SK-N-MC (cell line): ENCODE results near the gene ATRNL1.

Experiments
- DNase-seq: peaks from one replicate; pipeline ENCODE4 v3.0.0-alpha.2; 2011; ENCODE audit warnings: low read depth, low spot score
- H3K27ac ChIP-seq: fragments of 200-600 bp; sonication (generic); 2 replicates; pipeline ENCODE4 v1.5.1; 2016; ENCODE audit warnings: mixed run types
- H3K36me3 ChIP-seq: fragments of 200-600 bp; sonication (generic); 2 replicates; pipeline ENCODE4 v1.6.1; 2017; ENCODE audit warnings: antibody characterized with exemption, low read length, mixed read lengths; ENCODE audit not compliant: insufficient read depth
- H3K4me3 ChIP-seq: fragments of 200-600 bp; sonication (generic); 2 replicates; pipeline ENCODE4 v1.5.1; 2016
- H3K9ac ChIP-seq: fragments of 200-600 bp; sonication (generic); 2 replicates; pipeline ENCODE4 v1.8.0; 2017; ENCODE audit warnings: mixed run types, mixed read lengths; ENCODE audit not compliant: insufficient read length
- H3K9me3 ChIP-seq: fragments of 200-600 bp; sonication (generic); 2 replicates; pipeline ENCODE4 v1.6.1; 2017; ENCODE audit warnings: low read depth, mild to moderate bottlenecking, antibody characterized with exemption, low read length, moderate library complexity, mixed read lengths
- EZH2 ChIP-seq: fragments of 200-600 bp; sonication (generic); IDR thresholded peaks from one replicate; pipeline ENCODE4 v1.6.1; 2017; ENCODE audit warnings: antibody characterized with exemption
- FOXP2 ChIP-seq: optimal IDR thresholded peaks from 2 replicates; pipeline ENCODE3; 2011; ENCODE audit warnings: mild to moderate bottlenecking, moderate library complexity; ENCODE audit not compliant: insufficient read depth; ENCODE audit errors: extremely low read length, control extremely low read depth
- POLR2AphosphoS5 ChIP-seq: IDR thresholded peaks from 2 replicates; pipeline ENCODE4 v1.6.1; 2012; ENCODE audit warnings: mild to moderate bottlenecking, low read depth, low read length, borderline replicate concordance

The ATRNL1 gene

DNA sequence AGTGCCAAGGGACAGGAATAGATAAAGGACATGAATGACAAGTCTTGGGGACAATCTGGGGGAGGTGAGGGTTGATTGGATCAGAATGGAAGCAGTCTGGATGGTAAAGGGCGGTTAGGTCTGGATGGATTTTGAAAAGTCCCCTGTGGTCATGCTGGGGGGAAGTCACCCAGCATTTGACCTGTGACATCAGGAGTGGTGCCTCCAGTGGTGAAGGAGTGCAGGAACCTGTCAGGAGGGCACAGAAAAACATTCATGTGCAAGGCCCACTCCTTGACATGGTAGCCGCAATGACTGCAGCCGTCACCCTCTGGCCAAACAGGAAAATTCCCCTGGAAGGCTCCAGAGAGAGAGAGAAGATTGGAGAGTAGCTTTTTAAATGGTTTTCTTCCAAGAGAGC lies 875.1 kb downstream of the ATRNL1 start:
- H3K27ac ChIP-seq = no peak overlapping the region

GRCh38 chr10:115969591-115969990 lies 876.4 kb downstream of the ATRNL1 start:
- Histone ChIP-seq H3K36me3 (no peaks in the 10 kb centered on the region), H3K9me3 (no peaks in the 10 kb centered on the region), H3K27ac (no peak overlapping the region), H3K9ac (no peak overlapping the region), H3K4me3 (no peak overlapping the region)
- no peak for TF ChIP-seq FOXP2
- TF ChIP-seq POLR2AphosphoS5 = no peak
- no peak for TF ChIP-seq EZH2
- DNase-seq = no peak

More for the DNA sequence above, 875.1 kb downstream of the ATRNL1 start:
- Histone ChIP-seq H3K36me3 (no peaks in the 10 kb centered on the region), H3K9me3 (no peaks in the 10 kb centered on the region), H3K9ac (no peak overlapping the region), H3K4me3 (no peak overlapping the region)
- no peak for DNase-seq
- TF ChIP-seq EZH2 = no peak
- no peak for TF ChIP-seq POLR2AphosphoS5
- no peak for TF ChIP-seq FOXP2

- no peak for DNase-seq
- no peak for TF ChIP-seq FOXP2
- no peak for TF ChIP-seq POLR2AphosphoS5
- no peak for TF ChIP-seq EZH2
- Histone ChIP-seq H3K4me3 (no peak overlapping the region), H3K9me3 (no peaks in the 10 kb centered on the region), H3K27ac (no peak overlapping the region), H3K36me3 (no peaks in the 10 kb centered on the region), H3K9ac (no peak overlapping the region)
Measured at GRCh38 chr10:115971921-115972320, 878.8 kb downstream of the ATRNL1 start.

- Histone ChIP-seq H3K9me3 (no peaks in the 10 kb centered on the region), H3K27ac (no peak overlapping the region), H3K9ac (no peak overlapping the region), H3K36me3 (no peaks in the 10 kb centered on the region), H3K4me3 (no peak overlapping the region)
- DNase-seq = no peak
- no peak for TF ChIP-seq EZH2
- TF ChIP-seq FOXP2 = no peak
- TF ChIP-seq POLR2AphosphoS5 = no peak
Measured at GRCh38 chr10:115972426-115972825, 879.3 kb downstream of the ATRNL1 start.

- no peak for DNase-seq
- H3K9me3 ChIP-seq = no peaks in the 10 kb centered on the region
- no peak overlapping the region for H3K27ac ChIP-seq
- no peak overlapping the region for H3K9ac ChIP-seq
- H3K4me3 ChIP-seq = no peak overlapping the region
- TF ChIP-seq EZH2 (no peak), FOXP2 (no peak), POLR2AphosphoS5 (no peak)
- H3K36me3 ChIP-seq = no peaks in the 10 kb centered on the region
Measured at GRCh38 chr10:115974351-115974750, 881.2 kb downstream of the ATRNL1 start.

- Histone ChIP-seq H3K9me3 (no peaks in the 10 kb centered on the region), H3K9ac (no peak overlapping the region), H3K27ac (no peak overlapping the region), H3K4me3 (no peak overlapping the region), H3K36me3 (no peaks in the 10 kb centered on the region)
- TF ChIP-seq EZH2 (no peak), FOXP2 (no peak), POLR2AphosphoS5 (no peak)
- no peak for DNase-seq
Measured at GRCh38 chr10:115974816-115975430, 881.8 kb downstream of the ATRNL1 start.

DNA sequence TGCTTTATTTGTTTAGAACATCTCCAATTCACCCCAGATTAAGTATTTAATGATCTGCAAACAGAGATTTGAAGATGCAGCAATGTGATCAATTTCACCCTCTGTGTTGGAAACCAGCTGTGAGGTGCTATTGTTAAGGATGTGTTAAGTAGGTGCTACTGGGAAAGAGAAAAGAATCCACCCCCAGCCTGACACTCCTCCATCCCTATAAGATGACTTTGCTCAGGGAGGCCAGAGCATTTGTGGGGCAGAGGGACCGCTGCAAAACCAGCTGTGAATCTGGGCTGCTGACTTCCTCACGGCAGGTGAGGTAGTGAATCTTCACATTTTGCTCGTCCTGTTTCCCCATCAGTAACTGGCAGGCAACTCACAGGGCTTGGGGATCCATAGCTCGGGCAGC lies 882.3 kb downstream of the ATRNL1 start:
- Histone ChIP-seq H3K9me3 (no peaks in the 10 kb centered on the region), H3K4me3 (no peak overlapping the region), H3K36me3 (no peaks in the 10 kb centered on the region), H3K9ac (no peak overlapping the region), H3K27ac (no peak overlapping the region)
- DNase-seq = no peak
- TF ChIP-seq EZH2 = no peak
- TF ChIP-seq POLR2AphosphoS5 = no peak
- no peak for TF ChIP-seq FOXP2

- no peak for DNase-seq
- H3K9me3 ChIP-seq = no peaks in the 10 kb centered on the region
- TF ChIP-seq EZH2 (no peak), FOXP2 (no peak), POLR2AphosphoS5 (no peak)
- H3K9ac ChIP-seq = no peak overlapping the region
- H3K36me3 ChIP-seq = no peaks in the 10 kb centered on the region
- H3K4me3 ChIP-seq = no peak overlapping the region
- H3K27ac ChIP-seq = no peak overlapping the region
Measured at GRCh38 chr10:115976342-115976741, 883.2 kb downstream of the ATRNL1 start.

GRCh38 chr10:115977855-115978254 lies 884.7 kb downstream of the ATRNL1 start:
- DNase-seq = no peak
- H3K9me3 ChIP-seq = no peaks in the 10 kb centered on the region
- H3K4me3 ChIP-seq = no peak overlapping the region
- TF ChIP-seq EZH2 (no peak), POLR2AphosphoS5 (no peak), FOXP2 (no peak)
- H3K36me3 ChIP-seq = no peaks in the 10 kb centered on the region
- H3K9ac ChIP-seq = no peak overlapping the region
- H3K27ac ChIP-seq = no peak overlapping the region
